ENCODE measurements around the gene SLC16A4. TPM values are rescaled to one million over a fixed set of nuclear protein-coding genes. Genes with fewer than 3 reads are reported as not detected.

Gene SLC16A4
- total and polyA plus RNA-seq, 2 of the 8 experiments (the other 6 are each of a cell fraction or from before 2014, with no cell fraction given): 0.30 to 0.43 TPM

- TF ChIP-seq CHD7 (IDR thresholded peaks at IDR 0.05; ENCODE audit: insufficient replicate concordance, low read length): no peak
- TF ChIP-seq POU5F1 (IDR thresholded peaks at IDR 0.05; ENCODE audit: low read depth, low read length): no peak
- TF ChIP-seq ASH2L (IDR thresholded peaks at IDR 0.05; ENCODE audit: low read length): no peak
- TF ChIP-seq SIN3A (conservative IDR thresholded peaks at IDR 0.05 in 1 of 2, IDR thresholded peaks at IDR 0.05 in 1 of 2; ENCODE audit: low read depth in 1 of 2, low read length in 2 of 2): no peak
- no peak for TF ChIP-seq RBBP5 (IDR thresholded peaks at IDR 0.05; ENCODE audit: borderline replicate concordance, low read depth, low read length)
- no peak for TF ChIP-seq E2F6 (IDR thresholded peaks at IDR 0.05)
- TF ChIP-seq TEAD4 (IDR thresholded peaks at IDR 0.05; ENCODE audit: low read depth, low read length): no peak
- no peak for TF ChIP-seq NRF1 (IDR thresholded peaks at IDR 0.05; ENCODE audit: low read depth, low read length)
Observed at GRCh38 chr1:110328700-110329099, 62.1 kb downstream of the SLC16A4 start (continued).

Measured in H1 (cell line).